ENCODE results near the gene CDC20. TPM values are rescaled to one million over a fixed set of nuclear protein-coding genes. Genes with fewer than 3 reads are reported as not detected.
A peak's percentile ranks its signal among the peaks of the same experiment; 100 is the strongest.

The CDC20 gene
- total RNA-seq, 1 donor from 2014 or later, result 24.3 TPM

- no peak overlapping the region for H3K27ac Mint-ChIP-seq (ENCODE audit: unreplicated experiment)
- peaks cover 81% of the 10 kb centered on the region for H3K36me3 Mint-ChIP-seq (ENCODE audit: low read depth, unreplicated experiment)
- no peak for DNase-seq (ENCODE audit: low spot score)
- no peak for TF ChIP-seq CTCF (IDR thresholded peaks at IDR 0.05; ENCODE audit: unreplicated experiment)
- H3K9me3 Mint-ChIP-seq (ENCODE audit: unreplicated experiment), result no peaks in the 10 kb centered on the region
- H3K27me3 Mint-ChIP-seq (ENCODE audit: unreplicated experiment), result peaks cover 29% of the 10 kb centered on the region
- H3K4me1 Mint-ChIP-seq (ENCODE audit: unreplicated experiment), result peaks cover 24% of the 10 kb centered on the region
- H3K4me3 Mint-ChIP-seq (ENCODE audit: unreplicated experiment), result peak overlapping the region; percentile 74
These were observed 45.9 kb upstream of the CDC20 start for GRCh38 chr1:43312663-43313515.

- no peak overlapping the region for H3K27ac Mint-ChIP-seq (ENCODE audit: unreplicated experiment)
These were observed 45.0 kb upstream of the CDC20 start for GRCh38 chr1:43313771-43314170.

GRCh38 chr1:43314233-43314632 is 44.5 kb upstream of the CDC20 start:
- DNase-seq (ENCODE audit: low spot score), result no peak
- no peak for TF ChIP-seq CTCF (IDR thresholded peaks at IDR 0.05; ENCODE audit: unreplicated experiment)
- Mint-ChIP-seq H3K4me1 (ENCODE audit: unreplicated experiment) (peaks cover 15% of the 10 kb centered on the region), H3K36me3 (ENCODE audit: low read depth, unreplicated experiment) (peaks cover 78% of the 10 kb centered on the region), H3K27me3 (ENCODE audit: unreplicated experiment) (peaks cover 33% of the 10 kb centered on the region), H3K9me3 (ENCODE audit: unreplicated experiment) (no peaks in the 10 kb centered on the region), H3K4me3 (ENCODE audit: unreplicated experiment) (no peak overlapping the region), H3K27ac (ENCODE audit: unreplicated experiment) (no peak overlapping the region)

More at GRCh38 chr1:43313771-43314170, 45.0 kb upstream of the CDC20 start:
- peaks cover 78% of the 10 kb centered on the region for H3K36me3 Mint-ChIP-seq (ENCODE audit: low read depth, unreplicated experiment)
- H3K4me1 Mint-ChIP-seq (ENCODE audit: unreplicated experiment), result peaks cover 17% of the 10 kb centered on the region
- H3K27me3 Mint-ChIP-seq (ENCODE audit: unreplicated experiment), result peaks cover 31% of the 10 kb centered on the region
- H3K9me3 Mint-ChIP-seq (ENCODE audit: unreplicated experiment), result no peaks in the 10 kb centered on the region
- DNase-seq (ENCODE audit: low spot score), result no peak
- no peak for TF ChIP-seq CTCF (IDR thresholded peaks at IDR 0.05; ENCODE audit: unreplicated experiment)
- H3K4me3 Mint-ChIP-seq (ENCODE audit: unreplicated experiment), result no peak overlapping the region

- peaks cover 35% of the 10 kb centered on the region for H3K27me3 Mint-ChIP-seq (ENCODE audit: unreplicated experiment)
- DNase-seq (ENCODE audit: low spot score), result no peak
- peak overlapping the region; percentile 65 for H3K4me3 Mint-ChIP-seq (ENCODE audit: unreplicated experiment)
- TF ChIP-seq CTCF (IDR thresholded peaks at IDR 0.05; ENCODE audit: unreplicated experiment), result no peak
- peaks cover 8% of the 10 kb centered on the region for H3K4me1 Mint-ChIP-seq (ENCODE audit: unreplicated experiment)
- peaks cover 76% of the 10 kb centered on the region for H3K36me3 Mint-ChIP-seq (ENCODE audit: low read depth, unreplicated experiment)
- H3K9me3 Mint-ChIP-seq (ENCODE audit: unreplicated experiment), result no peaks in the 10 kb centered on the region
- H3K27ac Mint-ChIP-seq (ENCODE audit: unreplicated experiment), result no peak overlapping the region
These were observed 43.3 kb upstream of the CDC20 start for GRCh38 chr1:43315481-43315880.

Measured in endothelial cell (in vitro differentiated cells).